SIG-M5 treated with dmso at 0.1 percent for 504 hours (cell line): ENCODE measurements around the gene LRRC75A.
"Not testable (repeated sequence)": the region's sequence is repeated elsewhere in the genome, so short reads cannot be mapped to it uniquely, and the experiment has no call there.

Experiments used
- DNase-seq: peaks from one replicate; lab custom pipeline; 2025; ENCODE audit not compliant: unreplicated experiment; lab: John Stamatoyannopoulos, UW

The LRRC75A gene

DNA sequence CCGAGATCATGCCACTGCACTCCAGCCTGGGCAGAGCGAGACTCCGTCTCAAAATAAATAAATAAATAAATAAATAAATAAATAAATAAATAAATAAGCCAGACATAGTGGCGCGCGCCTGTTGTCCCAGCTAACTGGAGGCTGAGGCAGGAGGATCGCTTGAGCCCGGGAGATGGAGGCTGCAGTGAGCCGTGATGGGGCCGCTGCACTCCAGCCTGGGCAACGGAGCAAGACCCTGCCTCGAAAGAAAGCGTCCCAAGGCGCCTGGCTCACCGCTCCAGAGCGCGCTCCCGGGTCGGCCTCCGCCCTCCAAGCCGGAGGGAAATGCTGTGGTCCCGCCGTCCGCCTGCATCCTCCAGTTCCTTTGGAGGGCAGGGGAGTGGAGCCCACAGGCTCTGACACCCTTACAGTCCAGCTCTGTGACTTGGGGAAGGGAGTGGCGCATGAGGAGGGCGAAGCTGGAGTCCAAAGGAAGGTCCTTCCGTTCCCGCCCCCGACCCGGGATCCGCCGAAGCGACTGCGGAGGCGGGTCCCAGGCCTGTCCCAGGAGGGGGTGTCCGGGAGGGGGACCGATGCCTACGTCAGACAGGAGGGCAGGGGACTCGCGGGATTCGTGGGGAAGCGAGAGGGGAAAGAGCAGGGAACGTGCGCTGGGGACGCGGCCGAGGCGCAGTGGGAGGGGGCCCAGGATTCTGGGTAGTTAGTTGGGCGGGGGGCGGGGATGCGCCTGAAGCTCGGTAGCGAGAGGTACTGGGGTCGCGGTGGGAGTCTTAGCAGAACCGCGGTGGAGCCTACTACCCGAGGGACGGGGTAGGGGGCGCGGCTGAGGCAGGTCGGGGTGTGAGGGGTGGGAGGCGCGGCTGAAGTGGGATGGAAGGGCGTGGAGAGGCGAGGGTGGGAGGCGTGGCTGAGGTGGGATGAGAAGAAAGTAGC is 85.0 kb downstream of the LRRC75A start:
- DNase-seq = no peak

DNA sequence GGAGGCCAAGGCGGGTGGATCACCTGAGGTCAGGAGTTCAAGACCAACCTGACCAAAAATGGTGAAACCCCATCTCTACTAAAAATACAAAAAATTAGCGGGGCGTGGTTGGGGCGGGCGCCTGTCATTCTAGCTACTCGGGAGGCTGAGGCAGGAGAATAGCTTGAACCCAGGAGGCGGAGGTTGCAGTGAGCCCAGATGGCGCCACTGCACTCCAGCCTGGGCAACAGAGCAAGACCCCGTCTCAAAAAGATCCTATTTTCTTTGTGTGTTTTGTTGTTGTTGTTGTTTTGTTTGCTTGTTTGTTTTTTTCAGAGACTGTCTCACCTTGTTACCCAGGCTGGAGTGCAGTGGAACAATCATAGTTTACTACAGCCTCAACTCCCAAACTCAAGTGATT is 88.1 kb downstream of the LRRC75A start:
- DNase-seq = not testable (repeated sequence)

DNA sequence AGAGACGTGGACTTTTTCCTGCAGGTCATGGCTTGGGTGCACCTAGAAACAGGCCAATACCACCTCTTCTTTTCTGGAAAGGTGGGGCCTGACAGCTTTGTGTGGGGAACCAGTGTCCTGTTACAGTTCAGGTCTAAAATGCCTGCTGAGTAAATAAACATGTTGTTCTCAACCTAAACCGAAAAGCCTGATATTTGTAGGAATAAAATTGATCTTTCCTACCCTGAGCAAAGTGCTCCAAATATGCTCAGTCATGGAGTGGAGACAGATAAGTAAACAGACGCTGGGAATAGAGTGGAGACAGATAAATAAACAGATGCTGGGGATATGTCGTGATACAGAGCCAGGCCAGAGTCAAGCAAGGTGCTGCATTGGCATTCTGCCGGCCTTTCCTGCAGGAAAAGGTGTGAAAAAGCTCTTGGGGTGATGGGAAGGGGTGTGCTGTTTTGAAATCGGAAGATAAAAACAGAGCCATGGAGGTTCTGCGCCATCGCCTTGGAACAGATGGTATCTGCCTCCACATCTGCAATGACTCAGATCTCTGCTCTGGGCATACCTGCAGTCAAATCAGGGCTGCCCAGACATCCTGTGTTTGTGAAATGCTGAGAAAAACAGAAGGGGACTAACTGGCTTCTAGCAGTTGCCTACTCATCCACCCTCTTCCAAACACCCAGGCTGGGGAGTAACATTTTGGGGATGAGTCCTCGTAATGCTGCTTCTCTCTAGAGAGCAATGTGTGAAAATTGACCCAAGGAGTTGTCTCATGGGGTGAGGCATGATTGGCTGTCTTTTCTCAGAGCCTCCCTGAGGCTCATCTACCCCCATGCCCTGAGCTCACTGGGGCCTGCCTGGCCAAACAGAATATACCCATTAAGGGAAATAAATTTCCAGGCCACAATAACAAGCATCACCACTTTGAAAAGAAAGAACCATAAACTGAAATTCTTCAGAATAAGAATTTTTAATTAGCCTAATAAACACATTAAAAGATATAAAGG is 93.4 kb downstream of the LRRC75A start:
- DNase-seq = no peak

DNA sequence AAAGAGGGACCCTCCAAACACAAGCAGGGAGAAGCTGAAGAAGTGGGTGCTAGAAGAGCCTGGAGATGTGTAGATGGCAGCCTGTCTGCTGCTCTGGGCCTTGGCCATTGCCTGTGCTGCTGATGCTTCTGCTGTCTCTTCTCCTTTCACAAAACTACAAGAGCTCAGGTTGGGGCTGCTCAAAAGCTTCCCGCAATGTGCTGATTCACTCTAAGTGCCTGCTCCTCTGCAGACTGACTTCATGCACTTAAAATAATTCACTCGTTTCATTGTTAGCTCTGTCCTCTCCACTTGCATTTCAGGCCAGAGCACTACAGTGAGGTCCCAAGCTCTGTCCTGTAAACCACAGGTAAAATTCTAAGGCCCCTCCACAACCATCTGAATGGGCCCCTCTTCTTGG is 95.3 kb downstream of the LRRC75A start:
- DNase-seq = not testable (repeated sequence)

DNA sequence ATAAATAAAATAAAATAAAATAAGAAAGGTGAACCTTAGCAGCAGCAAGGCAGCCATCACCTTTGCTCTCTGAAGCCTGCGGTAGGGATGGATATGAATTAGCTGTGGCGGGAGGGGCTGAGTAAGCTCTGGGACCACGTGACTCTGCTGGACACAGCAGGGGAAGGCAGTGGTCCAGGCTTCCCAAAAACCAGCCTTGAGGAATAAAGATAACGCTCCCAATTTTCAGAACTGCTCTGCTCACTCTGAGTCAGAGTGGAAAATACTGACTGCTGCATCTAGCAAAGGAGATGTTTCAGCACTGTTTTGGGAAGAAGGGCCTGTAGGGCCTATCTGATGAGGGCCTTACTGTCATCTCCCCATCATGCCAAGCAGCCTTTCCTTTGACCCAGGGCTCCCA is 96.1 kb downstream of the LRRC75A start:
- not testable (repeated sequence) for DNase-seq

DNA sequence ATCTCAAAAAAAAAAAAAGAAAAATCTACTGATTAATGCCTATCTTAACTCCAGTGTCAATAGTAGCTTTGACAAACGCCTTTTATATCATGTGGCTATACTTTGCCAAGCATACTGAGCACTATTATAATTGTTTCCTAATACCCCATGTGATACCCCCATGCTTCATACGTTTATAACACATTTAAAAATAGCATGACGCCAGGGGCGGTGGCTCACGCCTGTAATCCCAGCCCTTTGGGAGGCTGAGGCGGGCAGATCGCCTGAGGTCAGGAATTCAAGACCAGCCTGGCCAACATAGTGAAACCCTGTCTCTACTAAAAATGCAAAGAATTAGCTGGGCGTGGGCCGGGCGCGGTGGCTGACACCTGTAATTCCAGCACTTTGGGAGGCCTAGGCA is 99.5 kb downstream of the LRRC75A start:
- DNase-seq = not testable (repeated sequence)
